ENCODE measurements around the gene DAG1.

Gene DAG1

GRCh38 chr3:49500205-49500731 lies 30.2 kb downstream of the DAG1 start:
- ATAC-seq = peak; percentile 47
- TF ChIP-seq ZNF8 (CRISPR knock-in tag; IDR thresholded peaks at IDR 0.05) (no peak), BACH2 (CRISPR knock-in tag; IDR thresholded peaks at IDR 0.05; ENCODE audit: borderline replicate concordance) (no peak), ZFP30 (CRISPR knock-in tag; IDR thresholded peaks at IDR 0.05) (no peak), ESRRG (CRISPR knock-in tag; IDR thresholded peaks at IDR 0.05) (no peak), TOX (CRISPR knock-in tag; IDR thresholded peaks at IDR 0.05; ENCODE audit: borderline replicate concordance) (no peak), PPARA (CRISPR knock-in tag; IDR thresholded peaks at IDR 0.05; ENCODE audit: borderline replicate concordance) (no peak)

GRCh38 chr3:49500732-49501609 lies 30.9 kb downstream of the DAG1 start:
- peak; percentile 95 for ATAC-seq
- TF ChIP-seq ZNF70 (CRISPR knock-in tag; IDR thresholded peaks at IDR 0.05) = no peak
- no peak for TF ChIP-seq OSR1 (CRISPR knock-in tag; IDR thresholded peaks at IDR 0.05)
- TF ChIP-seq PATZ1 (CRISPR knock-in tag; IDR thresholded peaks at IDR 0.05; ENCODE audit: borderline replicate concordance) = no peak
- TF ChIP-seq POU6F1 (CRISPR knock-in tag; IDR thresholded peaks at IDR 0.05; ENCODE audit: borderline replicate concordance, low read depth) = no peak
- no peak for TF ChIP-seq CSRNP3 (CRISPR knock-in tag; IDR thresholded peaks at IDR 0.05)
- TF ChIP-seq TOX (CRISPR knock-in tag; IDR thresholded peaks at IDR 0.05; ENCODE audit: borderline replicate concordance) = no peak
- peak; percentile 44; the same call in 1 of the 2 replicates for TF ChIP-seq ISL1 (CRISPR knock-in tag; IDR thresholded peaks at IDR 0.05)

GRCh38 chr3:49501842-49502241 lies 31.8 kb downstream of the DAG1 start:
- ATAC-seq = no peak
- no peak for TF ChIP-seq ZNF70 (CRISPR knock-in tag; IDR thresholded peaks at IDR 0.05)
- no peak for TF ChIP-seq RARB (CRISPR knock-in tag; IDR thresholded peaks at IDR 0.05)
- TF ChIP-seq PPARA (CRISPR knock-in tag; IDR thresholded peaks at IDR 0.05; ENCODE audit: borderline replicate concordance) = no peak
- no peak for TF ChIP-seq OSR1 (CRISPR knock-in tag; IDR thresholded peaks at IDR 0.05)

GRCh38 chr3:49506906-49507305 lies 36.8 kb downstream of the DAG1 start:
- ATAC-seq = no peak
- TF ChIP-seq OSR1 (CRISPR knock-in tag; IDR thresholded peaks at IDR 0.05) = no peak
- TF ChIP-seq ISL1 (CRISPR knock-in tag; IDR thresholded peaks at IDR 0.05) = no peak
- no peak for TF ChIP-seq POU6F1 (CRISPR knock-in tag; IDR thresholded peaks at IDR 0.05; ENCODE audit: borderline replicate concordance, low read depth)
- TF ChIP-seq ZNF70 (CRISPR knock-in tag; IDR thresholded peaks at IDR 0.05) = no peak
- TF ChIP-seq ZFP3 (CRISPR knock-in tag; IDR thresholded peaks at IDR 0.05) = no peak
- no peak for TF ChIP-seq SNAI2 (CRISPR knock-in tag; IDR thresholded peaks at IDR 0.05)
- no peak for TF ChIP-seq PPARA (CRISPR knock-in tag; IDR thresholded peaks at IDR 0.05; ENCODE audit: borderline replicate concordance)
- TF ChIP-seq ZNF565 (CRISPR knock-in tag; conservative IDR thresholded peaks at IDR 0.05; ENCODE audit: low read depth) = no peak
- no peak for TF ChIP-seq ZNF8 (CRISPR knock-in tag; IDR thresholded peaks at IDR 0.05)
- no peak for TF ChIP-seq CSDC2 (CRISPR knock-in tag; IDR thresholded peaks at IDR 0.05)
- no peak for TF ChIP-seq BACH2 (CRISPR knock-in tag; IDR thresholded peaks at IDR 0.05; ENCODE audit: borderline replicate concordance)
- no peak for TF ChIP-seq PATZ1 (CRISPR knock-in tag; IDR thresholded peaks at IDR 0.05; ENCODE audit: borderline replicate concordance)
- TF ChIP-seq CREB5 (CRISPR knock-in tag; IDR thresholded peaks at IDR 0.05; ENCODE audit: low read depth) = no peak
- no peak for TF ChIP-seq CSRNP3 (CRISPR knock-in tag; IDR thresholded peaks at IDR 0.05)
